HepG2 (cell line): Measurements from ENCODE around the gene PPOX. TPM values are rescaled to one million over a fixed set of nuclear protein-coding genes. Genes with fewer than 3 reads are reported as not detected.

Experiments used
- ATAC-seq: fragments of 200-7000 bp; cut with Tn5 transposase; 3 replicates; pipeline ENCODE4 v1.9.1; 2020; ENCODE audit warnings: mild to moderate bottlenecking, moderate library complexity
- BruUV-seq: library from RNA; stranded (reverse); fragments of 400-500 nt; replicated peaks from 2 replicates; lab custom pipeline; 2021; lab: Mats Ljungman, UMichigan
- CTCF ChIA-PET: fragments of 300-600 bp; formaldehyde crosslinking; extraction: SDS; loops from one replicate; lab custom pipeline; 2021; ENCODE audit warnings: low total read pairs, inconsistent platforms, low intra/inter-chr PET ratio; lab: Yijun Ruan, JAX
- POLR2A ChIA-PET: fragments of 350-600 bp; sonication (Branson Sonifier 250); formaldehyde crosslinking; loops from one replicate; lab custom pipeline; 2020; ENCODE audit warnings: antibody characterized with exemption, inconsistent platforms; lab: Yijun Ruan, JAX
- DNase-seq: peaks from one replicate; pipeline ENCODE4 v3.0.0-alpha.2; 2015; ENCODE audit warnings: low spot score
- FAIRE-seq: peaks from 3 replicates; lab custom pipeline; 2011; peaks lifted over from hg19 to GRCh38; lab: Jason Lieb, UNC
- H2AFZ ChIP-seq: one replicate; pipeline ENCODE4 v1.6.1; 2011; ENCODE audit warnings: low read length, inconsistent platforms
- H3K27ac ChIP-seq: fragments of 300-600 bp; 3 replicates; pipeline ENCODE4 v1.8.0; 2011; ENCODE audit warnings: mixed run types, mild to moderate bottlenecking, mixed read lengths, low read length, inconsistent platforms; ENCODE audit not compliant: insufficient read depth; ENCODE audit errors: extremely low read length
- H3K27me3 ChIP-seq, 2 experiments: fragments of 200-600 bp in 1 of 2; 2 replicates in 1 of 2; 3 replicates in 1 of 2; pipeline versions ENCODE4 v1.6.0 to v1.8.0; 2011; ENCODE audit warnings: low read length in 2 of 2, mild to moderate bottlenecking in 2 of 2, moderate library complexity in 2 of 2, inconsistent platforms in 1 of 2; ENCODE audit not compliant: insufficient read depth in 2 of 2, control insufficient read depth in 1 of 2
- H3K36me3 ChIP-seq, 2 experiments: fragments of 200-600 bp in 1 of 2; replicated peaks in 1 of 2; 2 replicates in 1 of 2; 3 replicates in 1 of 2; pipeline versions ENCODE4 v1.5.1 to v1.8.0; 2011; ENCODE audit warnings: low read length in 2 of 2, inconsistent platforms in 1 of 2; ENCODE audit not compliant: insufficient read depth in 2 of 2, control insufficient read depth in 1 of 2
- H3K4me1 ChIP-seq: 2 replicates; pipeline ENCODE4 v1.5.1; 2012; ENCODE audit warnings: low read length, inconsistent platforms; ENCODE audit not compliant: insufficient read depth
- H3K4me2 ChIP-seq: 2 replicates; pipeline ENCODE4 v1.6.0; 2011; ENCODE audit warnings: low read depth, low read length, inconsistent platforms
- H3K4me3 ChIP-seq, 3 experiments: fragments of 200-600 bp in 1 of 3; sonication (generic), shearing (Covaris generic) in 1 of 3; replicated peaks in 1 of 3; 2 replicates each; pipeline ENCODE4 v1.5.1; 2011 to 2016; ENCODE audit warnings: low read length in 3 of 3, inconsistent platforms in 2 of 3, low read depth in 2 of 3, mild to moderate bottlenecking in 2 of 3, control low read depth in 1 of 3, mixed read lengths in 1 of 3; ENCODE audit not compliant: insufficient read depth in 1 of 3
- H3K79me2 ChIP-seq: one replicate; pipeline ENCODE4 v1.6.1; 2011; ENCODE audit warnings: low read length, inconsistent platforms; ENCODE audit not compliant: insufficient read depth
- H3K9ac ChIP-seq: 2 replicates; pipeline ENCODE4 v1.6.0; 2011; ENCODE audit warnings: mild to moderate bottlenecking, low read depth, low read length, inconsistent platforms; ENCODE audit not compliant: insufficient read depth
- H3K9me3 ChIP-seq: 2 replicates; pipeline ENCODE4 v1.5.1; 2012; ENCODE audit warnings: mild to moderate bottlenecking, low read length
- H4K20me1 ChIP-seq: 2 replicates; pipeline ENCODE4 v1.6.0; 2011; ENCODE audit warnings: inconsistent platforms, mild to moderate bottlenecking, low read length, moderate library complexity; ENCODE audit not compliant: insufficient read depth
- ARHGAP35 ChIP-seq: sonication (generic); formaldehyde crosslinking; IDR thresholded peaks from 2 replicates; pipeline ENCODE4 v1.9.0; 2022; ENCODE audit warnings: mild to moderate bottlenecking, inconsistent platforms, moderate library complexity, missing genetic modification reagents, borderline replicate concordance
- HIVEP1 ChIP-seq: sonication (generic); formaldehyde crosslinking; IDR thresholded peaks from 2 replicates; pipeline ENCODE4 v1.4.0; 2020; ENCODE audit warnings: mild to moderate bottlenecking, missing genetic modification reagents
- HNF4A ChIP-seq: sonication (generic); formaldehyde crosslinking; IDR thresholded peaks from 2 replicates; pipeline ENCODE4 v1.4.0; 2020; ENCODE audit warnings: missing genetic modification reagents
- JARID2 ChIP-seq: sonication (generic); formaldehyde crosslinking; IDR thresholded peaks from 2 replicates; pipeline ENCODE4 v1.8.1; 2023; ENCODE audit warnings: missing genetic modification reagents, inconsistent platforms; ENCODE audit not compliant: insufficient replicate concordance
- MIER2 ChIP-seq: IDR thresholded peaks from 2 replicates; pipeline ENCODE4 v1.6.1; 2016; ENCODE audit warnings: missing biosample characterization, missing genetic modification reagents
- PAX8 ChIP-seq: sonication (generic); formaldehyde crosslinking; IDR thresholded peaks from 2 replicates; pipeline ENCODE4 v1.8.0; 2022; ENCODE audit warnings: mild to moderate bottlenecking, missing genetic modification reagents, borderline replicate concordance
- PLRG1 ChIP-seq: fragments of 450-650 bp; conservative IDR thresholded peaks from 2 replicates; pipeline ENCODE4 v1.6.1; 2016
- RAD21 ChIP-seq: fragments of 450-650 bp; formaldehyde crosslinking; IDR thresholded peaks from 2 replicates; pipeline ENCODE4 v1.5.0; 2020; ENCODE audit warnings: mild to moderate bottlenecking
- TARDBP ChIP-seq: sonication (generic); formaldehyde crosslinking; IDR thresholded peaks from 2 replicates; pipeline ENCODE4 v1.8.0; 2022; ENCODE audit warnings: mild to moderate bottlenecking, missing genetic modification reagents
- ZNF619 ChIP-seq: sonication (generic); formaldehyde crosslinking; IDR thresholded peaks from 2 replicates; pipeline ENCODE4 v1.4.0; 2020; ENCODE audit warnings: mild to moderate bottlenecking, missing genetic modification reagents
- WGBS: methylation state at CpG from one replicate; pipeline ENCODE4 v1.1.6; 2017; ENCODE audit warnings: low lambda C conversion rate; 5-methylcytosine and 5-hydroxymethylcytosine counted together
- in situ Hi-C: cut with HindIII; loops from 2 replicates; pipeline ENCODE4 v1.10.0; 2017; ENCODE audit warnings: low pct_unique_long_range_greater_than_20kb; ENCODE audit not compliant: extremely low pct_ligation_motif_present
- intact Hi-C: fragments of 100-400 bp; cut with micrococcal nuclease; formaldehyde crosslinking; loops from one replicate; pipeline ENCODE4 v1.10.0; 2022; ENCODE audit not compliant: unreplicated experiment
- polyA plus RNA-seq, 8 experiments: library from polyadenylated mRNA; depleted of rRNA in 3 of 8; stranded (reverse) in 7 of 8; unstranded in 1 of 8; fragments of >200 nt; fragmentation: Illumina TruSeq in 4 of 8; extraction: Trizol in 4 of 8; gene quantifications; 2 replicates each; pipeline versions ENCODE4 v1.2.1 to v1.2.3, GENCODE V29; 2011 to 2016; ENCODE audit warnings: low read depth in 4 of 8, missing spikeins in 1 of 8, mixed read lengths in 1 of 8; ENCODE audit not compliant: insufficient read depth in 1 of 8
- total RNA-seq, 5 experiments: library from RNA; depleted of rRNA; stranded (reverse); fragments of >200 nt; fragmentation: Illumina TruSeq; extraction: Trizol; gene quantifications; 2 replicates each; pipeline ENCODE4 v1.2.3, GENCODE V29; 2016; ENCODE audit warnings: low read depth in 1 of 5
- TF ChIP-seq, protein P1 (sequence below), 2 experiments: fragments of 450-650 bp in 1 of 2; sonication (generic) in 1 of 2; formaldehyde crosslinking; IDR thresholded peaks; 2 replicates each; pipeline versions ENCODE4 v1.5.0 to v1.8.0; 2020 to 2022; ENCODE audit warnings: mild to moderate bottlenecking in 1 of 2, missing genetic modification reagents in 1 of 2
- TF ChIP-seq, protein P2 (sequence below): sonication (generic); formaldehyde crosslinking; IDR thresholded peaks from 2 replicates; pipeline ENCODE4 v1.4.0; 2020; ENCODE audit warnings: missing genetic modification reagents
- TF ChIP-seq, protein P3 (sequence below): sonication (generic); formaldehyde crosslinking; IDR thresholded peaks from 2 replicates; pipeline ENCODE4 v1.9.0; 2022; ENCODE audit warnings: low read depth, missing genetic modification reagents
- TF ChIP-seq, protein P4 (sequence below): sonication (generic); IDR thresholded peaks from 2 replicates; pipeline ENCODE4 v1.6.1; 2016; ENCODE audit warnings: low read depth, borderline replicate concordance

PPOX gene
- total and polyA plus RNA-seq, 2 of the 13 experiments (the other 11 are each of a cell fraction or from before 2014, with no cell fraction given), result 15.5 to 27.7 TPM

DNA sequence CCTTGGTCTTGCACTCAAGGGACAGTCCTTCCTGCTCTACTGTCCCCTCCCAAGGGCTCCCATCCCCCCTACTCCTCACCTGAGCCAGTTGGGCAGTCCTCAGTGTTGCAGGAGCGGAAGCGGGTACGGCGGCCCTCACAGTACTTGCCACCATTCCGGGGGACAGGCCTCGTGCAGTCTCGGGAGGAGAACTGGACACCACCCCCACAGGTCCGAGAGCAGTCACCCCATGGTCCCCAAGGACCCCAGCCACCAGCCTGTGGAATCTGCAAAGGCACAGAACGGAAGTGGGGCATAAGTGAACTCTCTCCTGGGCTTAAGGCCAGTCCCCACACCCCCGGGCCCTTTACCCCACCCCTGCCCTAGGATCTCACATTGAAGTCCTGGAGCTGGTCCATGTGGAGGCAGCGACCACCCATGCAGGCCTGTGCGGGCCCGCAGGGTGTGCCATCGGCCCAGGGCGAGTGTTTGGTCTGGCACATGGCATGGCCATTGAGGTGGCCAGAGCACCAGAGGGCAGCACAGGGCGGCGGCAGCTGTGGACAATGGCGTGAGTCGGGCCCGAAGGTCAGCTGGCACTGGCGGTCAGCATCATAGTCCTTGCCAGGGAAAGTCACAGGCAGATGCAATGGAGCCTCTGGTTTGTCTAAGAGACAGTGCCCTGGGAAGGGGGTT is 27.5 kb downstream of the PPOX start:
- no peak for DNase-seq
- no peaks in the 10 kb centered on the region for H3K27me3 ChIP-seq
- ATAC-seq, result peak; percentile 32
- no peak for FAIRE-seq
- ChIA-PET POLR2A (interaction anchor here (1.1 kb wide), 1 partner anchor 9 kb away, joined by 5 read pairs; the partner anchor contains the start of gene NDUFS2), CTCF (interaction anchor here (1.0 to 1.7 kb wide), 3 partner anchors 98 to 189 kb away, joined by 3 to 7 read pairs (median 6); no protein-coding TSS in a partner anchor)
- no peak overlapping the region for H3K27ac ChIP-seq
- H4K20me1 ChIP-seq, result no peaks in the 10 kb centered on the region
- BruUV-seq, result no TSS peak
- H3K79me2 ChIP-seq, result no peaks in the 10 kb centered on the region
- no peaks in the 10 kb centered on the region; a peak in 1 of 5 replicates for H3K36me3 ChIP-seq
- 77% methylated on average over 11 of the region's 21 CpGs for WGBS
- H2AFZ ChIP-seq, result no peak overlapping the region
- in situ Hi-C loops, result no loop called here
- peaks cover 39% of the 10 kb centered on the region for H3K4me1 ChIP-seq
- no peak overlapping the region for H3K4me3 ChIP-seq
- H3K9me3 ChIP-seq, result no peaks in the 10 kb centered on the region
- H3K9ac ChIP-seq, result no peak overlapping the region
- no peak overlapping the region; the same call in 1 of the 2 replicates for H3K4me2 ChIP-seq
- intact Hi-C loops, result loop anchor here (2.0 kb wide), 1 partner anchor 181 kb away; no protein-coding TSS in a partner anchor
- TF ChIP-seq MIER2 (CRISPR knock-in tag), result no peak
- no peak for TF ChIP-seq PLRG1
- no peak for TF ChIP-seq TARDBP
- no peak for TF ChIP-seq ZNF619 (CRISPR knock-in tag)
- TF ChIP-seq, protein P1, sequence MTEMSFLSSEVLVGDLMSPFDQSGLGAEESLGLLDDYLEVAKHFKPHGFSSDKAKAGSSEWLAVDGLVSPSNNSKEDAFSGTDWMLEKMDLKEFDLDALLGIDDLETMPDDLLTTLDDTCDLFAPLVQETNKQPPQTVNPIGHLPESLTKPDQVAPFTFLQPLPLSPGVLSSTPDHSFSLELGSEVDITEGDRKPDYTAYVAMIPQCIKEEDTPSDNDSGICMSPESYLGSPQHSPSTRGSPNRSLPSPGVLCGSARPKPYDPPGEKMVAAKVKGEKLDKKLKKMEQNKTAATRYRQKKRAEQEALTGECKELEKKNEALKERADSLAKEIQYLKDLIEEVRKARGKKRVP (CRISPR knock-in tag; IDR thresholded peaks at IDR 0.05), result no peak
- TF ChIP-seq ARHGAP35 (CRISPR knock-in tag), result no peak
- TF ChIP-seq, protein P2, sequence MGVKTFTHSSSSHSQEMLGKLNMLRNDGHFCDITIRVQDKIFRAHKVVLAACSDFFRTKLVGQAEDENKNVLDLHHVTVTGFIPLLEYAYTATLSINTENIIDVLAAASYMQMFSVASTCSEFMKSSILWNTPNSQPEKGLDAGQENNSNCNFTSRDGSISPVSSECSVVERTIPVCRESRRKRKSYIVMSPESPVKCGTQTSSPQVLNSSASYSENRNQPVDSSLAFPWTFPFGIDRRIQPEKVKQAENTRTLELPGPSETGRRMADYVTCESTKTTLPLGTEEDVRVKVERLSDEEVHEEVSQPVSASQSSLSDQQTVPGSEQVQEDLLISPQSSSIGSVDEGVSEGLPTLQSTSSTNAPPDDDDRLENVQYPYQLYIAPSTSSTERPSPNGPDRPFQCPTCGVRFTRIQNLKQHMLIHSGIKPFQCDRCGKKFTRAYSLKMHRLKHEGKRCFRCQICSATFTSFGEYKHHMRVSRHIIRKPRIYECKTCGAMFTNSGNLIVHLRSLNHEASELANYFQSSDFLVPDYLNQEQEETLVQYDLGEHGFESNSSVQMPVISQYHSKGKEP, result no peak
- no peak for TF ChIP-seq JARID2 (CRISPR knock-in tag)
- TF ChIP-seq HNF4A (CRISPR knock-in tag), result peak; percentile 38
- TF ChIP-seq, protein P3, sequence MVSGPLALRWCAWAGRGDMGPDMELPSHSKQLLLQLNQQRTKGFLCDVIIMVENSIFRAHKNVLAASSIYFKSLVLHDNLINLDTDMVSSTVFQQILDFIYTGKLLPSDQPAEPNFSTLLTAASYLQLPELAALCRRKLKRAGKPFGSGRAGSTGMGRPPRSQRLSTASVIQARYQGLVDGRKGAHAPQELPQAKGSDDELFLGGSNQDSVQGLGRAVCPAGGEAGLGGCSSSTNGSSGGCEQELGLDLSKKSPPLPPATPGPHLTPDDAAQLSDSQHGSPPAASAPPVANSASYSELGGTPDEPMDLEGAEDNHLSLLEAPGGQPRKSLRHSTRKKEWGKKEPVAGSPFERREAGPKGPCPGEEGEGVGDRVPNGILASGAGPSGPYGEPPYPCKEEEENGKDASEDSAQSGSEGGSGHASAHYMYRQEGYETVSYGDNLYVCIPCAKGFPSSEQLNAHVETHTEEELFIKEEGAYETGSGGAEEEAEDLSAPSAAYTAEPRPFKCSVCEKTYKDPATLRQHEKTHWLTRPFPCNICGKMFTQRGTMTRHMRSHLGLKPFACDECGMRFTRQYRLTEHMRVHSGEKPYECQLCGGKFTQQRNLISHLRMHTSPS (CRISPR knock-in tag), result peak; percentile 79
- TF ChIP-seq HIVEP1 (CRISPR knock-in tag), result no peak
- TF ChIP-seq PAX8, result no peak
- TF ChIP-seq RAD21 (CRISPR knock-in tag), result peak; percentile 49; the same call in 1 of the 2 replicates
- TF ChIP-seq, protein P4, sequence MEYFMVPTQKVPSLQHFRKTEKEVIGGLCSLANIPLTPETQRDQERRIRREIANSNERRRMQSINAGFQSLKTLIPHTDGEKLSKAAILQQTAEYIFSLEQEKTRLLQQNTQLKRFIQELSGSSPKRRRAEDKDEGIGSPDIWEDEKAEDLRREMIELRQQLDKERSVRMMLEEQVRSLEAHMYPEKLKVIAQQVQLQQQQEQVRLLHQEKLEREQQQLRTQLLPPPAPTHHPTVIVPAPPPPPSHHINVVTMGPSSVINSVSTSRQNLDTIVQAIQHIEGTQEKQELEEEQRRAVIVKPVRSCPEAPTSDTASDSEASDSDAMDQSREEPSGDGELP, result peak; percentile 31; the same call in 1 of the 2 replicates
